HepG2 (cell line): ENCODE measurements around the gene PNN. TPM values are rescaled to one million over a fixed set of nuclear protein-coding genes. Genes with fewer than 3 reads are reported as not detected.

ENCODE experiments used
- ATAC-seq: fragments of 200-7000 bp; cut with Tn5 transposase; 3 replicates; pipeline ENCODE4 v1.9.1; 2020; ENCODE audit warnings: mild to moderate bottlenecking, moderate library complexity
- BruUV-seq: library from RNA; stranded (reverse); fragments of 400-500 nt; replicated peaks from 2 replicates; lab custom pipeline; 2021; lab: Mats Ljungman, UMichigan
- CTCF ChIA-PET: fragments of 300-600 bp; formaldehyde crosslinking; extraction: SDS; loops from one replicate; lab custom pipeline; 2021; ENCODE audit warnings: low total read pairs, inconsistent platforms, low intra/inter-chr PET ratio; lab: Yijun Ruan, JAX
- POLR2A ChIA-PET: fragments of 350-600 bp; sonication (Branson Sonifier 250); formaldehyde crosslinking; loops from one replicate; lab custom pipeline; 2020; ENCODE audit warnings: antibody characterized with exemption, inconsistent platforms; lab: Yijun Ruan, JAX
- DNase-seq: peaks from one replicate; pipeline ENCODE4 v3.0.0-alpha.2; 2015; ENCODE audit warnings: low spot score
- FAIRE-seq: peaks from 3 replicates; lab custom pipeline; 2011; peaks lifted over from hg19 to GRCh38; lab: Jason Lieb, UNC
- H2AFZ ChIP-seq: one replicate; pipeline ENCODE4 v1.6.1; 2011; ENCODE audit warnings: low read length, inconsistent platforms
- H3K27ac ChIP-seq: fragments of 300-600 bp; 3 replicates; pipeline ENCODE4 v1.8.0; 2011; ENCODE audit warnings: mixed run types, mild to moderate bottlenecking, mixed read lengths, low read length, inconsistent platforms; ENCODE audit not compliant: insufficient read depth; ENCODE audit errors: extremely low read length
- H3K27me3 ChIP-seq, 2 experiments: fragments of 200-600 bp in 1 of 2; 2 replicates in 1 of 2; 3 replicates in 1 of 2; pipeline versions ENCODE4 v1.6.0 to v1.8.0; 2011; ENCODE audit warnings: low read length in 2 of 2, mild to moderate bottlenecking in 2 of 2, moderate library complexity in 2 of 2, inconsistent platforms in 1 of 2; ENCODE audit not compliant: insufficient read depth in 2 of 2, control insufficient read depth in 1 of 2
- H3K36me3 ChIP-seq, 2 experiments: fragments of 200-600 bp in 1 of 2; replicated peaks in 1 of 2; 2 replicates in 1 of 2; 3 replicates in 1 of 2; pipeline versions ENCODE4 v1.5.1 to v1.8.0; 2011; ENCODE audit warnings: low read length in 2 of 2, inconsistent platforms in 1 of 2; ENCODE audit not compliant: insufficient read depth in 2 of 2, control insufficient read depth in 1 of 2
- H3K4me1 ChIP-seq: 2 replicates; pipeline ENCODE4 v1.5.1; 2012; ENCODE audit warnings: low read length, inconsistent platforms; ENCODE audit not compliant: insufficient read depth
- H3K4me2 ChIP-seq: 2 replicates; pipeline ENCODE4 v1.6.0; 2011; ENCODE audit warnings: low read depth, low read length, inconsistent platforms
- H3K4me3 ChIP-seq, 3 experiments: fragments of 200-600 bp in 1 of 3; sonication (generic), shearing (Covaris generic) in 1 of 3; replicated peaks in 1 of 3; 2 replicates each; pipeline ENCODE4 v1.5.1; 2011 to 2016; ENCODE audit warnings: low read length in 3 of 3, inconsistent platforms in 2 of 3, low read depth in 2 of 3, mild to moderate bottlenecking in 2 of 3, control low read depth in 1 of 3, mixed read lengths in 1 of 3; ENCODE audit not compliant: insufficient read depth in 1 of 3
- H3K79me2 ChIP-seq: one replicate; pipeline ENCODE4 v1.6.1; 2011; ENCODE audit warnings: low read length, inconsistent platforms; ENCODE audit not compliant: insufficient read depth
- H3K9ac ChIP-seq: 2 replicates; pipeline ENCODE4 v1.6.0; 2011; ENCODE audit warnings: mild to moderate bottlenecking, low read depth, low read length, inconsistent platforms; ENCODE audit not compliant: insufficient read depth
- H3K9me3 ChIP-seq: 2 replicates; pipeline ENCODE4 v1.5.1; 2012; ENCODE audit warnings: mild to moderate bottlenecking, low read length
- H4K20me1 ChIP-seq: 2 replicates; pipeline ENCODE4 v1.6.0; 2011; ENCODE audit warnings: inconsistent platforms, mild to moderate bottlenecking, low read length, moderate library complexity; ENCODE audit not compliant: insufficient read depth
- MED8 ChIP-seq: sonication (generic); formaldehyde crosslinking; IDR thresholded peaks from 2 replicates; pipeline ENCODE4 v1.8.1; 2023; ENCODE audit warnings: mild to moderate bottlenecking, missing genetic modification reagents; ENCODE audit not compliant: insufficient replicate concordance
- PITX1 ChIP-seq: sonication (generic); formaldehyde crosslinking; IDR thresholded peaks from 2 replicates; pipeline ENCODE4 v1.5.1; 2020; ENCODE audit warnings: mild to moderate bottlenecking, missing genetic modification reagents
- RBM22 ChIP-seq: fragments of 200-400 bp; formaldehyde crosslinking; optimal IDR thresholded peaks from 2 replicates; pipeline ENCODE3; 2017; ENCODE audit warnings: mild to moderate bottlenecking, low read length, moderate library complexity
- SP4 ChIP-seq: sonication (generic); formaldehyde crosslinking; IDR thresholded peaks from 2 replicates; pipeline ENCODE4 v1.8.1; 2023; ENCODE audit warnings: mild to moderate bottlenecking, missing genetic modification reagents
- THAP11 ChIP-seq: IDR thresholded peaks from 2 replicates; pipeline ENCODE4 v1.6.1; 2016; ENCODE audit warnings: missing biosample characterization, missing genetic modification reagents
- TSC22D2 ChIP-seq: sonication (generic); formaldehyde crosslinking; IDR thresholded peaks from 2 replicates; pipeline ENCODE4 v1.5.1; 2020; ENCODE audit warnings: missing genetic modification reagents, mild to moderate bottlenecking, borderline replicate concordance
- ZNF562 ChIP-seq: sonication (generic); formaldehyde crosslinking; IDR thresholded peaks from 2 replicates; pipeline ENCODE4 v1.8.0; 2022; ENCODE audit warnings: missing genetic modification reagents, borderline replicate concordance
- ZNF737 ChIP-seq: sonication (generic); formaldehyde crosslinking; IDR thresholded peaks from 2 replicates; pipeline ENCODE4 v1.5.0; 2020; ENCODE audit warnings: missing genetic modification reagents, mild to moderate bottlenecking, borderline replicate concordance
- ZSCAN5A ChIP-seq: sonication (generic); formaldehyde crosslinking; IDR thresholded peaks from 2 replicates; pipeline ENCODE4 v1.8.0; 2022; ENCODE audit warnings: mild to moderate bottlenecking, missing genetic modification reagents, borderline replicate concordance
- WGBS: methylation state at CpG from one replicate; pipeline ENCODE4 v1.1.6; 2017; ENCODE audit warnings: low lambda C conversion rate; 5-methylcytosine and 5-hydroxymethylcytosine counted together
- in situ Hi-C: cut with HindIII; loops from 2 replicates; pipeline ENCODE4 v1.10.0; 2017; ENCODE audit warnings: low pct_unique_long_range_greater_than_20kb; ENCODE audit not compliant: extremely low pct_ligation_motif_present
- intact Hi-C: fragments of 100-400 bp; cut with micrococcal nuclease; formaldehyde crosslinking; loops from one replicate; pipeline ENCODE4 v1.10.0; 2022; ENCODE audit not compliant: unreplicated experiment
- polyA plus RNA-seq, 8 experiments: library from polyadenylated mRNA; depleted of rRNA in 3 of 8; stranded (reverse) in 7 of 8; unstranded in 1 of 8; fragments of >200 nt; fragmentation: Illumina TruSeq in 4 of 8; extraction: Trizol in 4 of 8; gene quantifications; 2 replicates each; pipeline versions ENCODE4 v1.2.1 to v1.2.3, GENCODE V29; 2011 to 2016; ENCODE audit warnings: low read depth in 4 of 8, missing spikeins in 1 of 8, mixed read lengths in 1 of 8; ENCODE audit not compliant: insufficient read depth in 1 of 8
- total RNA-seq, 5 experiments: library from RNA; depleted of rRNA; stranded (reverse); fragments of >200 nt; fragmentation: Illumina TruSeq; extraction: Trizol; gene quantifications; 2 replicates each; pipeline ENCODE4 v1.2.3, GENCODE V29; 2016; ENCODE audit warnings: low read depth in 1 of 5

PNN gene
- total and polyA plus RNA-seq, 2 of the 13 experiments (the other 11 are each of a cell fraction or from before 2014, with no cell fraction given): 58.0 to 214 TPM

GRCh38 chr14:39140170-39140569, 34.9 kb upstream of the PNN start:
- Histone ChIP-seq H3K9me3 (peaks cover 7% of the 10 kb centered on the region; the same call in 1 of the 2 replicates), H4K20me1 (no peaks in the 10 kb centered on the region), H3K36me3 (peaks cover 6 to 31% of the 10 kb centered on the region in 2 experiments; a peak in 4 of 5 replicates), H3K27me3 (no peaks in the 10 kb centered on the region), H3K4me3 (no peak overlapping the region), H2AFZ (no peak overlapping the region), H3K79me2 (no peaks in the 10 kb centered on the region), H3K4me1 (peaks cover 3% of the 10 kb centered on the region), H3K27ac (no peak overlapping the region), H3K4me2 (no peak overlapping the region), H3K9ac (no peak overlapping the region)
- intact Hi-C loops (no loop called here), in situ Hi-C loops (no loop called here)
- BruUV-seq: no TSS peak
- no peak for TF ChIP-seq THAP11
- TF ChIP-seq SP4 (CRISPR knock-in tag): 0 out of 2 replicates have a peak, but pooled peaks have one; percentile 26
- no peak for TF ChIP-seq TSC22D2
- TF ChIP-seq PITX1 (CRISPR knock-in tag): 0 out of 2 replicates have a peak, but pooled peaks have one; percentile 29
- no peak for TF ChIP-seq ZNF737 (CRISPR knock-in tag)
- 0 out of 2 replicates have a peak, but pooled peaks have one; percentile 20 for TF ChIP-seq ZSCAN5A (CRISPR knock-in tag)
- TF ChIP-seq RBM22: peak; percentile 21
- peak; percentile 13 for TF ChIP-seq MED8
- no peak for TF ChIP-seq ZNF562 (CRISPR knock-in tag)
- POLR2A ChIA-PET: interaction anchor here (0.7 to 1.9 kb wide), 2 partner anchors 30 to 38 kb away, joined by 3 to 14 read pairs; partner anchors contain the start of gene TRAPPC6B
- over 99% methylated on average over 3 of the region's 3 CpGs for WGBS
- FAIRE-seq (no peak), ATAC-seq (peak; percentile 9; the same call in 1 of the 3 replicates), DNase-seq (no peak)
- CTCF ChIA-PET: no interaction called here
